Measurements from ENCODE around the gene OR51E2.

GRCh38 chr11:4682623-4683419 lies 14.8 kb downstream of the OR51E2 start:
- TF ChIP-seq CTCF (IDR thresholded peaks at IDR 0.05; ENCODE audit: poor library complexity) (no peak), EZH2 (IDR thresholded peaks at IDR 0.05; ENCODE audit: borderline replicate concordance) (no peak)
